Measurements from ENCODE around the gene PDE2A. TPM values are rescaled to one million over a fixed set of nuclear protein-coding genes. Genes with fewer than 3 reads are reported as not detected.

Gene PDE2A
- total RNA-seq, 1 experiment from 2014 or later, result 3.7 TPM

- no peak for TF ChIP-seq SOX15 (CRISPR knock-in tag; IDR thresholded peaks at IDR 0.05)
- TF ChIP-seq ATF3 (CRISPR knock-in tag; conservative IDR thresholded peaks at IDR 0.05), result no peak
- no peak for TF ChIP-seq PREB (CRISPR knock-in tag; IDR thresholded peaks at IDR 0.05; ENCODE audit: borderline replicate concordance)
- no peak for TF ChIP-seq ZNF671 (CRISPR knock-in tag; IDR thresholded peaks at IDR 0.05)
- TF ChIP-seq USF1 (CRISPR knock-in tag; IDR thresholded peaks at IDR 0.05), result no peak
- TF ChIP-seq ZNF423 (CRISPR knock-in tag; IDR thresholded peaks at IDR 0.05), result no peak
- TF ChIP-seq ZNF121 (CRISPR knock-in tag; IDR thresholded peaks at IDR 0.05), result no peak
- TF ChIP-seq RELA (CRISPR knock-in tag; IDR thresholded peaks at IDR 0.05; ENCODE audit: borderline replicate concordance), result no peak
- TF ChIP-seq FOXP4 (CRISPR knock-in tag; IDR thresholded peaks at IDR 0.05), result no peak
- TF ChIP-seq CREB1 (CRISPR knock-in tag; IDR thresholded peaks at IDR 0.05), result no peak
- no peak for TF ChIP-seq ZNF396 (CRISPR knock-in tag; IDR thresholded peaks at IDR 0.05; ENCODE audit: borderline replicate concordance)
- TF ChIP-seq ATF6 (CRISPR knock-in tag; IDR thresholded peaks at IDR 0.05), result no peak
- no peak for TF ChIP-seq ZNF317 (CRISPR knock-in tag; IDR thresholded peaks at IDR 0.05; ENCODE audit: borderline replicate concordance, low read depth)
- no peak for TF ChIP-seq SP1 (CRISPR knock-in tag; conservative IDR thresholded peaks at IDR 0.05)
- TF ChIP-seq ATF1 (CRISPR knock-in tag; IDR thresholded peaks at IDR 0.05), result no peak
- no peak for TF ChIP-seq ELF4 (CRISPR knock-in tag; IDR thresholded peaks at IDR 0.05; ENCODE audit: low read depth)
- TF ChIP-seq EMX1 (CRISPR knock-in tag; IDR thresholded peaks at IDR 0.05), result no peak
- TF ChIP-seq SMAD4 (CRISPR knock-in tag; IDR thresholded peaks at IDR 0.05), result no peak
- H3K27me3 Mint-ChIP-seq (ENCODE audit: low read depth), result peaks cover 11% of the 10 kb centered on the region; the same call in 1 of the 2 replicates
- ATAC-seq (no peak), DNase-seq (ENCODE audit: low spot score) (no peak)
- ChIA-PET CTCF (interaction anchor here (0.8 to 3.2 kb wide), 7 partner anchors 16 to 147 kb away, joined by 3 to 28 read pairs (median 6); no protein-coding TSS in a partner anchor), POLR2A (no interaction called here)
- H3K9me3 Mint-ChIP-seq, result peaks cover 5% of the 10 kb centered on the region
- peaks cover 28% of the 10 kb centered on the region for H3K4me1 Mint-ChIP-seq
- H3K36me3 Mint-ChIP-seq, result no peaks in the 10 kb centered on the region
- H3K27ac Mint-ChIP-seq, result no peak overlapping the region
- no peak overlapping the region for H3K4me3 Mint-ChIP-seq
Measured at GRCh38 chr11:72537051-72537450, 137.2 kb downstream of the PDE2A start.

- ChIA-PET POLR2A (interaction anchor here (0.5 kb wide), 1 partner anchor 256 kb away, joined by 4 read pairs; no protein-coding TSS in a partner anchor), CTCF (interaction anchor here (0.5 to 1.8 kb wide), 18 partner anchors 10 to 923 kb away, joined by 3 to 25 read pairs (median 5); no protein-coding TSS in a partner anchor)
- H3K4me3 Mint-ChIP-seq, result no peak overlapping the region
- H3K27ac Mint-ChIP-seq, result peak overlapping the region; percentile 75
- H3K4me1 Mint-ChIP-seq, result peaks cover 28% of the 10 kb centered on the region
- H3K27me3 Mint-ChIP-seq (ENCODE audit: low read depth), result peaks cover 10% of the 10 kb centered on the region; the same call in 1 of the 2 replicates
- peak; percentile 45 for DNase-seq (ENCODE audit: low spot score)
- ATAC-seq, result peak; percentile 95
- no peaks in the 10 kb centered on the region for H3K36me3 Mint-ChIP-seq
- H3K9me3 Mint-ChIP-seq, result peaks cover 5% of the 10 kb centered on the region
- TF ChIP-seq ATF2 (CRISPR knock-in tag; IDR thresholded peaks at IDR 0.05; ENCODE audit: borderline replicate concordance, low read depth) (no peak), NFE2L1 (CRISPR knock-in tag; IDR thresholded peaks at IDR 0.05) (no peak), FOXP1 (CRISPR knock-in tag; IDR thresholded peaks at IDR 0.05; ENCODE audit: borderline replicate concordance) (no peak), AFF4 (CRISPR knock-in tag; IDR thresholded peaks at IDR 0.05; ENCODE audit: borderline replicate concordance) (no peak), ZBTB43 (CRISPR knock-in tag; IDR thresholded peaks at IDR 0.05) (no peak), IRF2 (CRISPR knock-in tag; IDR thresholded peaks at IDR 0.05; ENCODE audit: borderline replicate concordance, low read depth) (no peak)
Measured at GRCh38 chr11:72535194-72535547, 139.1 kb downstream of the PDE2A start.

Data from WTC11 (cell line).